Neural progenitor cell (in vitro differentiated cells): ENCODE measurements around the gene DCC.

Experiments
- CTCF ChIP-seq: fragments of 200-600 bp; sonication (generic); IDR thresholded peaks from 2 replicates; pipeline ENCODE4 v1.5.1; 2017; ENCODE audit warnings: antibody characterized with exemption, mild to moderate bottlenecking
- EZH2 ChIP-seq: fragments of 200-600 bp; sonication (generic); IDR thresholded peaks from 2 replicates; pipeline ENCODE4 v1.6.1; 2017; ENCODE audit warnings: antibody characterized with exemption, mild to moderate bottlenecking, moderate library complexity
- EZH2phosphoT487 ChIP-seq: fragments of 200-600 bp; sonication (generic); IDR thresholded peaks from 2 replicates; pipeline ENCODE4 v1.6.1; 2017; ENCODE audit warnings: antibody characterized with exemption

- no peak for TF ChIP-seq CTCF
- TF ChIP-seq EZH2phosphoT487: no peak
- no peak for TF ChIP-seq EZH2
These were observed 204.1 kb downstream of the DCC start for GRCh38 chr18:52544086-52544485.
